Chondrocyte (in vitro differentiated cells): Measurements from ENCODE around the gene CNNM3. TPM values are rescaled to one million over a fixed set of nuclear protein-coding genes. Genes with fewer than 3 reads are reported as not detected.

ENCODE experiments used
- DNase-seq: peaks from one replicate; pipeline ENCODE4 v3.0.0; 2021; ENCODE audit warnings: mixed read lengths, low spot score
- H3K27ac Mint-ChIP-seq: one replicate; pipeline ENCODE4 v1.8.0; 2021; ENCODE audit warnings: mild to moderate bottlenecking, moderate library complexity, mixed read lengths; ENCODE audit not compliant: unreplicated experiment
- H3K27me3 Mint-ChIP-seq: 2 replicates; pipeline ENCODE4 v1.8.0; 2021; ENCODE audit warnings: low read depth, mixed read lengths
- H3K36me3 Mint-ChIP-seq: 2 replicates; pipeline ENCODE4 v1.8.0; 2021; ENCODE audit warnings: low read depth, mixed read lengths
- H3K4me1 Mint-ChIP-seq: 2 replicates; pipeline ENCODE4 v1.8.0; 2021; ENCODE audit warnings: low read depth, mild to moderate bottlenecking, mixed read lengths
- H3K4me3 Mint-ChIP-seq: one replicate; pipeline ENCODE4 v1.8.0; 2021; ENCODE audit warnings: mild to moderate bottlenecking, moderate library complexity, mixed read lengths; ENCODE audit not compliant: unreplicated experiment
- H3K9me3 Mint-ChIP-seq: 2 replicates; pipeline ENCODE4 v1.8.0; 2021; ENCODE audit warnings: low read depth, mixed read lengths
- total RNA-seq: library from RNA; stranded (reverse); gene quantifications from 3 replicates; pipeline ENCODE4 v1.2.1, GENCODE V29; 2021
- TF ChIP-seq, protein P1 (sequence below): fragments of 200-600 bp; sonication (generic); IDR thresholded peaks from 2 replicates; pipeline ENCODE4 v1.5.0; 2021; ENCODE audit warnings: antibody characterized with exemption, mild to moderate bottlenecking, moderate library complexity

CNNM3 gene
- total RNA-seq, 1 donor from 2014 or later, result 10.4 TPM

DNA sequence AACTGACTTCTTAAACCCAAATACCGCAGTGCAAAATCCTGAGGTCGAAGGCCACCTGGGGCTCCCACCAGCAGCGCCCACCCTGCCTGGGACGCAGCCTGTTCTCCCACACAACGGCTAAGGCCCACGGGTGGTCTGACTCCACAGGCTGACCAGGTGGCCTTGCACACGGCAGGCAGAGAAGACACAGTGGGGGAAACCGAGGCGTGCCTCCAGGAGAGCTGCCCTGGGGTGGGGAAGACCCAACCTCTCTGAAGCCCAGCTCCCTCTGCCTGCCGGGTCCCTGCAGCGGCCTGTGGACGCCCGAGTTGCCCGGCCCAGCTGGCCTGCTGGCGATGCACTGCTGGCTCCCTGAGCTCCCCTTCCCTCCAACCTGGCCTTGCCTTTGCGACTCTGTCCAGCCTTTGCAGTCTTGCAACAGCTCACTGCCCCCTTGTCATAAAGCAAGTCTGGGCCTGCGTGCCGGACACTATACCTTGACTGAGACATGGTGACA lies 63.5 kb downstream of the CNNM3 start:
- Mint-ChIP-seq H3K27ac (no peak overlapping the region), H3K27me3 (no peaks in the 10 kb centered on the region), H3K4me1 (peaks cover 29% of the 10 kb centered on the region)

DNA sequence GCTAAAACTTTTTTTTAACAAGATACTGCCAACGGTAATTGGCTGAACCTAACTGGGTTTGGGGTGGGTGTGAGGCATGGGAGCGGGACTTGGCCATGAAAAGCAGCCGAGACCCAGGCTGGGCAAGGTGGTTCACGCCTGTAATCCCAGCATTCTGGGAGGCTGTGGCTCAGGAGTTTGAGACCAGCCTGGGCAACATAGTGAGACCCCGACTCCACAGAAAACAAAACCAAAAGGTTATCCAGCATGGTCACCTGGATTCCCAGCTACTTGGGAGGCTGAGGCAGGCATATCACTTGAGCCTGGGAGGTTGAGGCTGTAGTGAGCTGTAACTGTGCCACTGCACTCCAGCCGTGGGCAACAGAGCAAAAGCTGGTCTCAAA lies 64.8 kb downstream of the CNNM3 start:
- Mint-ChIP-seq H3K4me3 (no peak overlapping the region), H3K9me3 (no peaks in the 10 kb centered on the region), H3K4me1 (peaks cover 26% of the 10 kb centered on the region), H3K27ac (no peak overlapping the region), H3K27me3 (no peaks in the 10 kb centered on the region), H3K36me3 (no peaks in the 10 kb centered on the region)
- TF ChIP-seq, protein P1, sequence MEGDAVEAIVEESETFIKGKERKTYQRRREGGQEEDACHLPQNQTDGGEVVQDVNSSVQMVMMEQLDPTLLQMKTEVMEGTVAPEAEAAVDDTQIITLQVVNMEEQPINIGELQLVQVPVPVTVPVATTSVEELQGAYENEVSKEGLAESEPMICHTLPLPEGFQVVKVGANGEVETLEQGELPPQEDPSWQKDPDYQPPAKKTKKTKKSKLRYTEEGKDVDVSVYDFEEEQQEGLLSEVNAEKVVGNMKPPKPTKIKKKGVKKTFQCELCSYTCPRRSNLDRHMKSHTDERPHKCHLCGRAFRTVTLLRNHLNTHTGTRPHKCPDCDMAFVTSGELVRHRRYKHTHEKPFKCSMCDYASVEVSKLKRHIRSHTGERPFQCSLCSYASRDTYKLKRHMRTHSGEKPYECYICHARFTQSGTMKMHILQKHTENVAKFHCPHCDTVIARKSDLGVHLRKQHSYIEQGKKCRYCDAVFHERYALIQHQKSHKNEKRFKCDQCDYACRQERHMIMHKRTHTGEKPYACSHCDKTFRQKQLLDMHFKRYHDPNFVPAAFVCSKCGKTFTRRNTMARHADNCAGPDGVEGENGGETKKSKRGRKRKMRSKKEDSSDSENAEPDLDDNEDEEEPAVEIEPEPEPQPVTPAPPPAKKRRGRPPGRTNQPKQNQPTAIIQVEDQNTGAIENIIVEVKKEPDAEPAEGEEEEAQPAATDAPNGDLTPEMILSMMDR, result no peak
- no peak for DNase-seq

More for the DNA sequence above, 63.5 kb downstream of the CNNM3 start:
- no peak for DNase-seq
- Mint-ChIP-seq H3K36me3 (no peaks in the 10 kb centered on the region), H3K4me3 (no peak overlapping the region), H3K9me3 (no peaks in the 10 kb centered on the region)
- TF ChIP-seq, protein P1, result no peak

DNA sequence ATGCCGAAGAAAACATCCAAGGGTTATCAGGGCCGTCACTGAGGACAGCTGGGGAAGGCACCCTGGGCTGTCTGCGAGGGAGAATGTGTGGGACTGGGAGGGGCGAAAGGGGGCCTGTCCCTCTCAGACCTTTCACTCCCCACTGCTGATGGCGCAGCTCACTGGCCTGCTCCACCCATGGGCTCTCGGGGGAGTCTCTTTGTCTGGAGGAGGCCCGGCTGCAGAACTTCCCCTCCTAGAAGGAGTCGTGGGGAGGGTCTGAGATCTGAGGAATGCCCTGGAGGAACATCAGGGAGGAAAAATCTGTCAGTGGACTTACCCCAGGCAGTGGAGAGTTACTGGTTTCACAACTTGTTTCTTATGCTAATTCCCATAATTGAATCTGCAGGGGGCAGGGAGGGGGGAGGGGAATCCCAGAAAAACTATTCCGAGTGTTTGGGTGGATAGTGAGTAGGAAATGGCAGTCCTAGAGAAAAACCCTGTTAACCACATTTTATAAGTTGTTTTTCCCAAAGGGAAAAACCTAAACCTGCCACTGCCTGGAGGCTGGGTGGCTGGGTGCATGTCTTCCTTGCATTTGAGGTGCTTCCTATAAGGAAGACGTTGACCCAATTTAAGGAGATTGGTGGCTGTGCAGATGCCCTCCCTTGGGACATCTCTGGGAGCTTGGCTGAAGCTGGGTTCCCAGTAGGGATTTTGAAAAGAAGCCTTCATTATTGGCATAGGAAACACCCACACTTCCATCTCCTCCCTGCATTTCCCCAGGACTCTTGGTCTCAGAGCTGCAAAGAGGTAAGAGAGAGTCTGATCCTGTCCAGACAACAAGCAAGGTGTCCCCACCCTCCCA lies 65.5 kb downstream of the CNNM3 start:
- Mint-ChIP-seq H3K9me3 (no peaks in the 10 kb centered on the region), H3K4me3 (no peak overlapping the region), H3K27me3 (no peaks in the 10 kb centered on the region), H3K36me3 (no peaks in the 10 kb centered on the region), H3K4me1 (peaks cover 19% of the 10 kb centered on the region), H3K27ac (no peak overlapping the region)
- DNase-seq, result no peak
- TF ChIP-seq, protein P1, result no peak

DNA sequence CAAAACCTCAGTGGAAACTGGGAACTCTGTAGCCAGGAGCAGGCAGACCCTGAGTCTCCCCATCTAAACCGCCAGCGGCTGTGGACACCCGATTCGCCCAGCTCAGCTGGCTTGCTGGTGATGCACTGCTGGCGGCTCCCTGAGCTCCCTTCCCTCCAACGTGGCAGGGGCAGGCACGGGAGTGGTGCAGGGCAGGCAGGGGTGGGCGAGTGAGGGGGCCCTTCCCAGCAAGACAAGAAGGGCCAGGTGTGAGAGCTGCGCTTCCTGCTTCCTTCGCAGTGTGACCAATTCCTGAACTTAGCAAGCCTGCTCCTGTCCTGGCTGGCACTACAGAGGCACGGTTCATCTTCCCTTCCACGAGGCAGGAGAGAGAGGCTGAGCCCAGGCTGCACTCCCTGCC lies 66.2 kb downstream of the CNNM3 start:
- H3K4me1 Mint-ChIP-seq, result peaks cover 14% of the 10 kb centered on the region
- no peaks in the 10 kb centered on the region for H3K36me3 Mint-ChIP-seq
- no peak overlapping the region for H3K27ac Mint-ChIP-seq
- no peak overlapping the region for H3K4me3 Mint-ChIP-seq
- TF ChIP-seq, protein P1, result no peak
- DNase-seq, result no peak
- no peaks in the 10 kb centered on the region for H3K9me3 Mint-ChIP-seq
- H3K27me3 Mint-ChIP-seq, result no peaks in the 10 kb centered on the region

DNA sequence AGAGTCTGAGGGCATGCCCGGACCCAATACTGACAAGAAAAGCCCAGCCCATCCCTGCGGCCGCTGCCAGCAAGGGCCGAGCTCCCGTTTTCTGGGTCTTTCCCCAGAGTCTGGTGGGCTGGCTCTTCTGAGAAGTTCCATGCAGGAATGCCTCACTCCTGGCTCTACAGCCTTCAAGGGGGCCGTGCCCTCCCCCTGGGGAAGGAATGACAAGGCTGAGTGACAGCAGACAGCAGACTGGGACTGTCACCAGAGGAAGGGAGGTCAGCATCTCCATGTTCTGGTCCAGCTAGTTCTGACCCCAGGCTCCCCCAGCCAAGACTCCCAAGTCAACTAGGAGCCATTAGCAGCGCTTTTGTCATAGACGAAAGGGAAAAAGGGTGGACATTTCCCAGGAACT lies 66.8 kb downstream of the CNNM3 start:
- no peaks in the 10 kb centered on the region for H3K36me3 Mint-ChIP-seq
- TF ChIP-seq, protein P1, result no peak
- H3K27ac Mint-ChIP-seq, result no peak overlapping the region
- no peak for DNase-seq
- H3K27me3 Mint-ChIP-seq, result no peaks in the 10 kb centered on the region
- H3K9me3 Mint-ChIP-seq, result no peaks in the 10 kb centered on the region
- no peak overlapping the region for H3K4me3 Mint-ChIP-seq
- H3K4me1 Mint-ChIP-seq, result peaks cover 19% of the 10 kb centered on the region
